COR-L47 (cell line): ENCODE results near the gene GRK1.
A peak's percentile ranks its signal among the peaks of the same experiment; 100 is the strongest.

ENCODE experiments used
- DNase-seq: peaks from one replicate; lab custom pipeline; 2025; lab: John Stamatoyannopoulos, UW

GRK1 gene

DNA sequence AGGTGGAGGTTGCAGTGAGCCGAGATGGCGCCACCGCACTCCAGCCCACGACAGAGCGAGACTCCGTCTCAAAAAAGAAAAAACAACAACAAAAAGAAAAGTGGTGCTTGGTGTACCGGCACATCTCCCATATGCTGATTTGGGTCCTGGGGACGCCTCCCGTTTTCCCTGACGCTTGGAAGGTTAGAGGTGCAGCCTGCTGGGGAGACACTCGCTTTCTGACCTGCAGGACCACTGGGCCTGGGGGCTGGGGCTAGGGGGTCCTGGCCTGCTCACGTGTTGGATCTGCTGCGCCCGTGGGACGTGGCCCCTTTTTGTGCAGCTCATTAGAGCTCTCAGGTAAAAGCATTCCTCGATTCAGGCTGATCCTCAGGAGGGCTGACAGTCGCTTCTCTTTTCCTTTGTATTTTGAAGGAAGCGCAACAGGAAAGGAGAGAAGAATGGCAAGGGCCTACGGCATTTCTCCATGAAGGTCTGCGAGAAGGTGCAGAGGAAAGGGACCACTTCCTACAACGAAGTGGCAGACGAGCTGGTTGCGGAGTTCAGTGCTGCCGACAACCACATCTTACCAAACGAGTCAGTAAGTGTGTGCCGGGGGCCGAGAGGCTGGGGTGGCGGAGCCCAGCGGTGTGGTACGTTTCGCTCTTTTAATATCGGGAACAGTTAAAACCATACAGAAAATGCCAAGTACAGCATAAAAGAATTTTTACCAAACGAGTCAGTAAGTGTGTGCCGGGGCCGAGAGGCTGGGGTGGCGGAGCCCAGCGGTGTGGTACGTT, 34.1 kb upstream of the GRK1 start:
- DNase-seq, result no peak

DNA sequence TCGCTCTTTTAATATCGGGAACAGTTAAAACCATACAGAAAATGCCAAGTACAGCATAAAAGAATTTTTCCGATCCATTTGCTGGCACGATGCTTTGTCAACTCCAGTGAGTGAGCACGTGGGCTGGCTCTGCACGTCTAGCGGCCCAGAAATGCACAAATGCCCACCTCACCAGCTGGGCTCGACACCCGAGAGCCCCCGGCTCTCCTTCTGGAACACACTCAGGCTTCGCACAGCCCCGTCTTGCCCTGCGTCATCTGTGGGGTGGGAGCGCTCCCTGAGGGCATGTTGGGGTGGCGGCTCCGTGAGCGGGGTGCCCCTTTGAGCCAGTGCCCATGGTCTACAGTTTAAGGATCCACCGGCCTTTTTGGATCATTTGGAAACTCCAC, 33.5 kb upstream of the GRK1 start:
- no peak for DNase-seq

DNA sequence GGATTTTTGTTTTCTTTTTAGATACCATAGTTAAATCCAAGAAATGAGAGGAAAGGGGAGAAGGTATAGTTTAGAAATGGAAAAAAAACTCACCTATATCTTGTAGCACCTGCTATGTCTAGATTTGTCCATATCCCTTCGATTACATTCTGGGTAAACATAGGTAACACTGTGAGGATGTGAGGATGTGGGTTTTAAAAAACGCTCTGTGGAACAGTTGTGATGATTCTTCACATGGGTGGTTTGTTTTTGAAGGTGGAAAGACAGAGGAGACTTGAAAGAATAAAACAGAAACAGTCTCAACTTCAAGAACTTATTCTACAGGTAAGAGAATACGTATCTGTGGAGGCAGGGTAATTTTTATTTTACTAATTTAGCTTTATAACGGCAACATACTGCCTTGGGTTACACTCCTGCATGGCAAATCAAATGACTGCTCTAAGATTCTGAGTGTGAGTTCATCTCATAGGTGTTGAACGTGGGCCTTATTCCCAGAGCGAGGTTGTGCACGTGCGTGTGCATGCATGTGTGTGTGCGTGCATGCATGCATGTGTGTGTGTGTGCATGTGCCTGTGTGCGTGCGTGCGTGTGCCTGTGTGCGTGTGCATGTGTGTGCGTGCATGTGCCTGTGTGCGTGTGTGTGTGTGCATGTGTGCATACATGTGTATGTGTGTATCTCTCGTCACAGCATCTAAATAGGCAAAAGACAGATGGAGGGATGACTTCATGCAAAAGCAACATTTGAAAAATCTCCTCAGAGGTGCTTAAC, 32.6 kb upstream of the GRK1 start:
- no peak for DNase-seq

DNA sequence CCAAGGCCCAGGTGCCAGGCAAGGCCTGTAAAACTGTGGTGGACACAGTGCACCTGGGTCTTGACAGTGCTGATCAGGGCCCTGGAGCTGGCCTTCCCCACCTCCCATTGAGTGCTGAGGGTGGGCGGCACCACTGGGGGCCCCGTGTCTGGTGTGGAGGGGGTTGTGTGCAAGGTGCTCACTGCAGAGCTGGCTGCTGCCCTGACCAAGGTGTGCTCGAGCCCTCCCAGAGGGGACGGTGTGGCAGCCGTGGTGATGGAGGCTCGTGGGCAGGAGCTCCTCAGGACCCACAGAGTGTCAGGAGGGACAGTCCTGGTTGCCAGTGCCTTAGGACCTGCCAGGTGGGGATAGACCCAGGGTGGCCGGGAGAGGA, 32.0 kb upstream of the GRK1 start:
- DNase-seq, result no peak

DNA sequence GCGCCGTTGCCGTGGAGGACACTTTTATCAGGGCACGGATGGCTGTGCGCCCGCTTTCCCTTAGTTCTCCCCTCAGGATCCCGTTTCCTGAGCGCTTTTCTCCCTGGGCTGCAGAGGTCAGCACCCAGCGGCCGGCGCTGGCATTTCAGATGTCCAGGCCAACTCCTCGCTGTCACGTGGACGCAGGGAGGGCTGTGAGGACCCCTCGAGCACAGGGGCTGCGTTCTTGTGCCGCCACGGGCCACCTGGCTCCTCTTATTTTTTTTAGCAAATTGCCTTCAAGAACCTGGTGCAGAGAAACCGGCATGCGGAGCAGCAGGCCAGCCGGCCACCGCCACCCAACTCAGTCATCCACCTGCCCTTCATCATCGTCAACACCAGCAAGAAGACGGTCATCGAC, 31.3 kb upstream of the GRK1 start:
- no peak for DNase-seq

DNA sequence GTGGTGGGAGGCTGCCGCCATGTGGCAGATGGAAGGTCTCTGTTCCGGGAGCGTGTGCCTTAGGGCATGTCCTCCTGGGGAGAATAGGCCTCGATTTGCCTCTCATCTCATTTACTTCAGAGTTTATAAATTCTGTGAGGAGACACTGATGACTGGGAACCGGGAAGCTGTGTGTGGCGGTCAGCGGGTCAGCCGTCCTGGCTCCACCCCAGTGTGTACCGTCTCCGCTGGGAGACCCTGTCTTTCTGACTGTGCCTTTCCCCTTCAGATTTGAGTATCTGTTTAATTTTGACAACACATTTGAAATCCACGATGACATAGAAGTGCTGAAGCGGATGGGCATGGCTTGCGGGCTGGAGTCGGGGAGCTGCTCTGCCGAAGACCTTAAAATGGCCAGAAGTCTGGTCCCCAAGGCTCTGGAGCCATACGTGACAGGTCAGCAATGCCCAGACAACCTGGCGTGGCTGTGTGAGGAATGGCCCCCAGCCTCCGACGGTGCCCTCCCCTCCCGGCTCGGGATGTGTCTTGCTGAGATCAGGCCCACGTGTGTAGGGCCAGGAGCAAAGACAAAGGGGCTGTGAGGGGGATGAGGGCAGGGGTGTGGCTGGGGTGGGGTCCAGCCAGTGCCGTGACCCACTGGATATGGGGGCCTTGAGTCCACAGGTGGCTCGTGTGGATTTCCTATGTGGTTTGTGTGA, 30.6 kb upstream of the GRK1 start:
- no peak for DNase-seq

DNA sequence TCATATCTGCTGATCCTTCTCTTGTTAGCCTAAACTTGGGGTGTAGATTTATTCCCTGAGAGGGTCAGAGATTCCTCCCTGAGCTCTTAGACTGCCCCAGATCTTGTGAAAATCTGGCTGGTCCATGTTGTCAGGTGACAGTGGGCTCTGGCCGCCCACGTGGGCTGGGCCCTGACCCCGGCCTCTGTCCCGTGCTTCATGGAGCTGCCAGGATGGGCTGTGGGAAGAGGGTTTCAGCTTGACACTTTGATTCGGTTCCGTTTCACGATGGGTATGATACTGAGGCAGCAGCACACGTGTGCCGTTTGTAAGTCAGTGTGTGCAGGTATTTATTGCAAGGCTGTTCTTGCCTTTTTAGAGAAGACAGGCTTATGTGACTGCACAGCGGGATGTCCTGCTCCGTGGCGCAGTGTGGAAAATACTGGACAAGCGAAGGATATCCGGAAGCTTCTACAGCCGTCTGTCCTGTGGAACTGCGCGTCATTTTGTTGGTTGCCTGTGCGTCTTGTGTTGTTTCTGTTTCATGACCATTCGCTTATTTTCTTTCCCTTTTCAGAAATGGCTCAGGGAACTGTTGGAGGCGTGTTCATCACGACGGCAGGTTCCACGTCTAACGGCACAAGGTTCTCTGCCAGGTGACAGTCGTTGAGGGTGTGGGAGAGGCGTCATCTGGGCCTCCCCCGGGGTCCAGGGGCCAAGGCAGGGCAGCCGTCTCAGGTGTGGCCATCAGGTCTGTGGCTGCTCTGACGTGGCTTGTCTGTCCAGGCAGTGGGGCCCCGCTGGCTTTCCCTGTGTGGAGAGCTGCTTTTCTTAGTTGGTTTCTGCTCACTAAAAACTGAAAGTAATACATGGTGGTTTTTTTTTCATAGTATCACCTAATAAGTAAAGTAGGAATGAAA, 29.5 kb upstream of the GRK1 start:
- DNase-seq, result no peak

DNA sequence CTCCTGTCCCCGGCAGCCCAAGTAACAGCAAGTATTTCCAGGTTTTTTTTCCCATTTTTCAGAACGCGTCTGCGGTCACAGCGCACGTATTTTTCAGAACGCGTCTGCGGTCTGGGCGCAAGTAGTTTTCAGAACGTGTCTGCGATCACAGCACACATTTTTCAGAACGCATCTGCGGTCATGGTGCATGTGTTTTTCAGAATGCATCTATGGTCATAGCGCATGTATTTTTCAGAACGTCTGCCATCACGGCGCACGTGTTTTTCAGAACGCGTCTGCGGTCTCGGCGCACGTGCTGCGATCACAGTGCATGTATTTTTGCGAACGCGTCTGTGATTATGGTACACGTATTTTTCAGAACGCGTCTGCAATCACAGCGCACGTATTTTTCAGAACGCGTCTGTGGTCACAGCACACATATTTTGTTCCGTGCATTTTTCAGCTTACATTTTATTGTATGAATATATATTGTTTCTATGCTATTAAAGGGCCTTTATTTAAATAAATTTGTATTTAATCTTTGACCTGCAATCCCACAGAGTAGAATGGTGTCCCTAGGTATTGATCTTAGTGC, 28.8 kb upstream of the GRK1 start:
- no peak for DNase-seq

DNA sequence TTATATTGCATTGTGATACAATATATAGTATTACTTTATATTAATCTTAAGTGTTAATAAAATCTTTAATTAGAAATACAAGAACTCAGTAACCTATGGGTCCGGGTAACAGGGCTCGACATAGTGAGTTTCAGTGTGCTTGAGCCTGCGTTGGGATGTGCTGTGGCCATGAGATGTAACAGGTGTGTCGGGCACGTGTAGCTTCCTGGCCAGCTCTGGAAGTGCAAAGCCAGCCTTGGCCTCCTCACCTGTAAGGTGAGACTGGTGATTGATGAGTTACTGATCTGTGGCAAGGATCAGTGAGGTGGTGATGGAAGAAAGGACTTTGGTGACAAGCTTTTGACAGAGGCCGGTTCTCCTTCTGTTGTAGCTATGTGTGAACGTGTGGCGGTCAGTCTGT, 28.2 kb upstream of the GRK1 start:
- DNase-seq, result no peak

DNA sequence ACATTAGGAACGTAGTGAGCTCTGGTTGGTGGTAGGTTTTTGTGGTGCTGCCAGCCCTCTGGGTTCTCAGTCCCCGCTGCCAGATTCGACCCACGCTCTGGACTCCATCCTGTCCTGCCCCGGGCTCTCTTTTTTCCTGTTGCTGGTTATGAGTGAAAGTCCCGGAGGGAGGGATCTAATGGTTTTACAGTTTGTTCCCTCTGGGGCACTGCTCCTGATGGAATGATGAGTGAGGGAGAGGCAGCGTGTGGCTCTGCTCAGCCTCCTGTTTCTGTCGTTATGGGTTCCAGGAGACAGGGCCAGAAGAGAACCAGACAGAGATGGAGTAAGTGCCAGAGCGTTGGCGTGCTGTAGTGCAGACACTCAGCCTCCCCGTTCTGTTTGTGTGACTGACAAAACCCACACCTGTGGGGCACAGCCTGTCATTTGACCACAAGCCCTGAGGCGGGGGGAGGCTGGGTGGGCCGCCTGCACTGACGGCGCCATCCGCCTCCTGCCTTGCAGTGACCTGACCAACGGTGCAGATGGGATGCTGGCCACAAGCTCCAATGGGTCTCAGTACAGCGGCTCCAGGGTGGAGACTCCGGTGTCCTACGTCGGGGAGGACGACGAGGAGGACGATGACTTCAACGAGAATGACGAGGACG, 27.3 kb upstream of the GRK1 start:
- DNase-seq, result no peak

DNA sequence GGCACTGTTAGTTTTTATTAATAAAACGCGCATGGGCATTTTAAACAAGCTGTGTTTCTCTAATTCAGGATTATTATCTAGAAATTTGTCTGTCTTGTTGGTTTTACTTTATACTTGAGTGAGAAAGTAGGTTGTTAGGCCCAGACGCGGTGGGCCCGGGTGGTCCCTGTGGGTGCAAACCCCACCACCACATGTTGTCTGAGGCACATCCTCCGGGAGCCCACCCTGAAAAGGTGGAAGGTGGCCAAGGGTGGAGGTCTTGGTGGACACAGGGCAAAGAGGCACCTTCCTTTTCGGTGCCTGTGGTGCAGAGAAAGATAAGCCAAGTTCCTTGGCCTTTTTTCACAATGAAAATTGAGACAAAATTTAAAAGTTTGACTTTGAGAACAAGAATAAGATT, 25.6 kb upstream of the GRK1 start:
- no peak for DNase-seq

DNA sequence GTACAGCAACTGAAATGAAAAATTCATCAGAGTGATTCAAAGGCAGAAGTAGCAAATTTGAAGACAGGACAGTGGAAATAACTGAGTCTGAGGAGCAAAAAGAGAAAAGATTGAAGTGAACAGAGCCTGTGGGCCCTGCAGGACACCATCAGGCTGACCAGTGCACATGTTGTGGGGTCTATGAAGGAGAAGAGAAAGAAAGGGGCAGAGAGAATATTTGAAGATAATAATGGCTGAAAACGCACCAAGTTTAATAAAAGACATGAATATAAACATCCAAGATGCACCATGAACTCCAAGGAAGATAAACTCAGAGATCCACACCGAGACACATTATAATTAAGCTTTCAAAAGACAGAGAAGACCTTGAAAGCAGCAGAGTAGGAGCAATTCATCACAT, 24.5 kb upstream of the GRK1 start:
- DNase-seq, result no peak

DNA sequence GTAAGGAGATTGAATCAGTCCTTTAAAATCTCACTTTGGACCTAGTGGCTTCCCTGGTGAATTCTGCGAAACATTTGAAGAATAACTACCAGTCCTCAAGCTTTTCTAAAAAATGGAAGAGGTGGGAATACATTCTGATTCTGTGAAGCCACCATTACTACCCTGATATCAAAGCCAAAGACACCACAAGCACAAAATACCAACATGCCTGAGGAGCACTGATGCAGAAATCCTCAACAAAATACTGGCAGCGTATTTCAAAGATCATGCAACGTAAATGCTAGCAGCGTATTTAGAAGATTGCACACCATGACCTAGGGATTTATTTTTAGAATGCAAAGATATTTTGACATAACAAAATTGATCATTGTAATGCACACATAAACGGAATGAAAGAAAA, 23.4 kb upstream of the GRK1 start:
- DNase-seq, result no peak

DNA sequence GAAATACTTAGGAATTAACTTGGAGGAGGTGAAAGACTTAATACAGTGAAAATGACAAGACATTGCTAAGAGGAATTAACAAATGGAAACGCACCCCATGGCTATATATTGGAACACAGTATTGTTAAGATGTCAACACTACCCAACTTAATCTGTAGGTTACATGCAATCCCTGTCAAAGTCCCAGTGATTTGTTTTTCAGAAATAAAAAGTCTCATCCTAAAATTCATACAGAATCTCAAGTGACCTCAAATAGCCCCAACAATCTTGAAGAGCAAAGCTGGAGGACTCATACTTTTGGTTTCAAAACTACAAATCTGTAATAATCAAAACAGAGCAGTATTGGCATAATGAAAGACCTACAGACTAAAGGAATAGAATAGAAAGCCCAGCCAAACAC, 22.2 kb upstream of the GRK1 start:
- no peak for DNase-seq

DNA sequence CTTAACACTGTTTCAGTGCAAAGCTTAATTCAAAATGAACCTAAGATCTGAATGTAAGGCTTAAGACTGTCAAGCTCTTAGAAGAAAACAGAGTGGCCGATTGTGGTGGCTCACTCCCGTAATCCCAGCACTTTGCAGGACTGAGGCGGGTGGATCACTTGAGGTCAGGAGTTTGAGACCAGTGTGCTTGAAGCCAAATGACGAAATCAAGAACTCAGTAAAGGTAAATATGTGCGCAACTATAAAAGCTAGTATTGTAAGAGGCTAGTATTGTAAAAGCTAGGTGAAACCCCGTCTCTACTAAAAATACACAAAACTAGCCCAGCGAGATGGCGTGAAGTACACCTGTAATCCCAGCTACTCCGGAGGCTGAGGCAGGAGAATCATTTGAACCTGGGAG, 21.7 kb upstream of the GRK1 start:
- DNase-seq, result no peak

DNA sequence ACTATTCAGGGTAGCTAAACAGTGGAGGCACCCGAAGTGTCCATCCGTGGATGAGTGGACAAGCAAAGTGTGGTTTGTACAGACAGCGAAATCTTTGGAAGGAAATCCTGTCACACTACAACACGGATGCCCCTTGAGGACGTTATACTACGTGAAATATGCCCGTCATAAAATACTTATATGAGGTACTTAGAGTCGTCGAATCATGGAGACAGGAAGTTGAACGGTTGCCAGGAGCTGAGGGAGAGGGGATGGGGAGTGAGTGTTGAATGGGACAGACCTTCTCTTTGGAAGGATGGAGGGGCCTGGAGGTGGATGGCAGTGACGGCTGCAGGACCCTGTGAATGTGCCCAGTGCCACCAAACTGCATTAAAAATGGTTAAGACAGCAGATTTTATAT, 20.6 kb upstream of the GRK1 start:
- peak; percentile 18 for DNase-seq

DNA sequence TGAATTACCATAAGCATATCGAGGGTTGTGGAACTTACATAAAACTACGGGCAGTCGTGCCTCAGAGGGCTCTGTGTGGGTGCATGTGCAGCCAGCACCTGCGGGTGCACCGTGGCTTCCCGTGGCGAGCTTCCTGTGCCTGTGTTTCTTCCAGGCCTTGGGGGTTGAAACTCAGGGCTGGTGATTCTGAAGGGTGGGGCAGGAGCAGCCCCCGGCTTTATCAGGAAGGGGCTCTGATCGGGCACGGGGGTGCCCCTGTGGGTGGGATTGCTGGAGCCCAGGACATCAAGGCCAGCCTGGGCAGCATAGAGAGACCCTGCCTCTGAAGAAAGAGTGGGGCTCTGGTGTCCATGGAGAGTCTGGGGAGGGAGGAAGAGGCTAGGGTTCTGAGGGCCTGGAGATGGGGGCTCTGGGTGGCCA, 20.1 kb upstream of the GRK1 start:
- no peak for DNase-seq

DNA sequence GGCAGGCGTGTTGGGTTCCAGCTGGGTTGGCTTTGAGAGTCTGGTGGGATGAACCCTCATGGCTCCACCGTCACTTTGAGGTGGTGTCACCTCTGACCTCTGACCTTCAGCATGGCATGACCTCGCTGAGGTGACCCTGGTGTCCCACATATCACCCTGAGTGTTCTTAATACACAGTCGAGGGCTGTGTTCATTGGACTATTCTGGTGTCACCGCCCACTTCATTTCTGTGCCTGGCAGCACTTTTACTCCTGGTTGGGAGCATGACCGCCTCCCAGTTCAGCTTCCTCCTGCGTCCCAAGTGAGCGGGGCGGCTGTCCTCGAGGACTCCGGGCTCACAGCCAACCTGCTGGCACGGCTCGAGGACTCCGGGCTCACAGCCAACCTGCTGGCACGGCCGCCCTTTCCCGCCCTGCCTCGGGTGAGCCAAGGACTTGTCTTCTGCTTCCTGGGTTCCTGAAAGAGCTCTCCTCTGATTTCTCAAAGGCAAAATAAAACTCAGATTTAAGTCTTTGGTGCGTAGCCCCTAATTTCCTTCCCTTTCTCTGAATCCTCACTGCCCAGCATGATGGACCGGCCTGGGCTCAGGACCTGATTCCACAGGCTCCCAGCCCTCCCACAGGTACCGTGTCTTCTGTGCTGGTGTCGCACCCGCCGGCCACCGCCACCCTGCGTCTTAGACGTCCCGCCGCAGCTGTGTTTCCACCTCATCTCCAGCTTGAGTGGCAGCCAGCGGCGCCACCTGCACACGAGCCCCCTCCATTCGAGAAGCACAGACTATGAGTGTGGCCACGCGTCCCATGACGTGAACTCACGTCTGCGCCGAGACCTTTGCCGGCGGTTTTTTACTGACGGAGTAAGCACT, 19.4 kb upstream of the GRK1 start:
- DNase-seq, result peak; percentile 98

DNA sequence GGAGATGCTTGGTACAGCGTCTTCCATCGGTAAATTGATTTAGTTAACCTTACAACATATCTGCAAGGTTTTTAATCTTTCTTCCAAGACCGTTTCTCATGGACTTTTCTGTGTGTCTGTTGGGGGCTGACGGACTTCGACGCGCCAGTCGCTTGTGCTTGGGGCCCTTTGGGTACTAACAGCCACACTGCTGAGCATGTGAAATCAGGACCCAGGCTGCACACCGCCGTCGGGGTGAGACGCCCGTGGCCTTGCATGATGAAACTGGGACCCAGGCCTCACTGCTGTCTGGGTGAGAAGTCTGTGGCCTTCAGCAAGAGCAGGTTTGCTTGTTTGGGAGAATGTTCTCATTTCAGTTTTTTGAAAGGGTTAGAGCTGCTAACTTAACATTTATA, 18.8 kb upstream of the GRK1 start:
- DNase-seq, result no peak

DNA sequence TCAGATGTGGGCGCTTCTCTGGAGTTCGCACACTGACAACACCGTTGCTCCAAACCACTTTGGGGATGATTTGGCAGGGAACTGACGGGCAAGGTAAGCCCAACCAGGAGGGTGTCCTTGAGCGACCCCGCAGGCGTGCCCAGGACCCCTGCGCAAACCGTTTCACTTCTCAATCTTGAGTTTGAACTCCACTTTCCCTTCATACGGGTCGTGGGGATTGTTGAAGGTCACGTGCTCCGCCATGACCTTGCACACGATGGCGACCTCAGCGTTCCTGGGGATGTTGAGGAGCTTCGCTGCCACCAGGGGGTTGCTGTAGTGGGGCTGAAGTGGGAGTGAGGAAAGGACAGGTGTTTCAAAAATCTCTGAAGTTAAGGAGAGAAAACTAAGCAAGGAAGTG, 17.8 kb upstream of the GRK1 start:
- no peak for DNase-seq
